Vagina (tissue), 2 donors: ENCODE measurements around the gene ABTB1. TPM values are rescaled to one million over a fixed set of nuclear protein-coding genes. Genes with fewer than 3 reads are reported as not detected.

Experiments
- DNase-seq, 2 donors: peaks; one replicate each; pipeline ENCODE4 v3.0.0-alpha.2; 2017; ENCODE audit errors: extremely low spot score in 2 of 2
- H3K27ac ChIP-seq: fragments of 200-600 bp; sonication (generic); one replicate; pipeline ENCODE4 v1.5.1; 2019
- H3K27me3 ChIP-seq: fragments of 200-600 bp; sonication (generic); one replicate; pipeline ENCODE4 v1.5.1; 2019
- H3K36me3 ChIP-seq, 2 donors: fragments of 200-600 bp; sonication (generic); one replicate each; pipeline ENCODE4 v1.5.1; 2017 to 2019
- H3K4me1 ChIP-seq: fragments of 200-600 bp; sonication (generic); one replicate; pipeline ENCODE4 v1.5.1; 2019
- H3K4me3 ChIP-seq, 2 donors: fragments of 200-600 bp; sonication (generic); 1 replicate in 1 of 2; 2 replicates in 1 of 2; pipeline ENCODE4 v1.5.1; 2016 to 2019
- H3K9me3 ChIP-seq: fragments of 200-600 bp; sonication (generic); one replicate; pipeline ENCODE4 v1.5.1; 2019
- POLR2A ChIP-seq, 2 donors: fragments of 450-650 bp; IDR thresholded peaks; one replicate each; pipeline ENCODE4 v1.6.1; 2017; ENCODE audit warnings: antibody characterized with exemption in 2 of 2, mild to moderate bottlenecking in 2 of 2, moderate library complexity in 2 of 2
- POLR2AphosphoS5 ChIP-seq, 2 donors: sonication (generic); formaldehyde crosslinking; IDR thresholded peaks; one replicate each; pipeline ENCODE4 v1.9.0; 2017; ENCODE audit warnings: antibody characterized with exemption in 2 of 2, mild to moderate bottlenecking in 2 of 2, low read depth in 1 of 2; ENCODE audit not compliant: insufficient read depth in 1 of 2
- intact Hi-C: fragments of 100-400 bp; cut with DNase I; formaldehyde crosslinking; loops from one replicate; pipeline ENCODE4 v1.15.1; 2023
- total RNA-seq: library from RNA; depleted of rRNA; stranded (reverse); fragments of >200 nt; gene quantifications from one replicate; pipeline ENCODE4 v1.2.3, GENCODE V29; 2016
- TF ChIP-seq, protein P1 (sequence below), 3 experiments: fragments of 450-650 bp in 2 of 3; fragments of 200-600 bp in 1 of 3; sonication (generic) in 1 of 3; IDR thresholded peaks; one replicate each; pipeline ENCODE4 v1.5.1; 2017 to 2019; ENCODE audit warnings: antibody characterized with exemption in 3 of 3, mild to moderate bottlenecking in 2 of 3, moderate library complexity in 2 of 3

Gene ABTB1
- total RNA-seq, 1 donor from 2014 or later, result 59.7 TPM

- intact Hi-C loops, result no loop called here
- DNase-seq, result no peak
- H3K4me1 ChIP-seq, result peaks cover 43% of the 10 kb centered on the region
- peaks cover 0 to 10% of the 10 kb centered on the region in 2 donors for H3K36me3 ChIP-seq
- TF ChIP-seq POLR2A (IDR thresholded peaks at IDR 0.05), result no peak
- TF ChIP-seq, protein P1, sequence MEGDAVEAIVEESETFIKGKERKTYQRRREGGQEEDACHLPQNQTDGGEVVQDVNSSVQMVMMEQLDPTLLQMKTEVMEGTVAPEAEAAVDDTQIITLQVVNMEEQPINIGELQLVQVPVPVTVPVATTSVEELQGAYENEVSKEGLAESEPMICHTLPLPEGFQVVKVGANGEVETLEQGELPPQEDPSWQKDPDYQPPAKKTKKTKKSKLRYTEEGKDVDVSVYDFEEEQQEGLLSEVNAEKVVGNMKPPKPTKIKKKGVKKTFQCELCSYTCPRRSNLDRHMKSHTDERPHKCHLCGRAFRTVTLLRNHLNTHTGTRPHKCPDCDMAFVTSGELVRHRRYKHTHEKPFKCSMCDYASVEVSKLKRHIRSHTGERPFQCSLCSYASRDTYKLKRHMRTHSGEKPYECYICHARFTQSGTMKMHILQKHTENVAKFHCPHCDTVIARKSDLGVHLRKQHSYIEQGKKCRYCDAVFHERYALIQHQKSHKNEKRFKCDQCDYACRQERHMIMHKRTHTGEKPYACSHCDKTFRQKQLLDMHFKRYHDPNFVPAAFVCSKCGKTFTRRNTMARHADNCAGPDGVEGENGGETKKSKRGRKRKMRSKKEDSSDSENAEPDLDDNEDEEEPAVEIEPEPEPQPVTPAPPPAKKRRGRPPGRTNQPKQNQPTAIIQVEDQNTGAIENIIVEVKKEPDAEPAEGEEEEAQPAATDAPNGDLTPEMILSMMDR (IDR thresholded peaks at IDR 0.05), result no peak
- TF ChIP-seq POLR2AphosphoS5 (IDR thresholded peaks at IDR 0.05; ENCODE audit: insufficient read depth in 1 of 2, low read depth in 1 of 2), result no peak
- H3K27ac ChIP-seq, result no peak overlapping the region
- no peaks in the 10 kb centered on the region for H3K9me3 ChIP-seq
- H3K27me3 ChIP-seq, result no peaks in the 10 kb centered on the region
- H3K4me3 ChIP-seq, result no peak overlapping the region
These were observed 3.1 kb downstream of the ABTB1 start for GRCh38 chr3:127675651-127676391.

DNA sequence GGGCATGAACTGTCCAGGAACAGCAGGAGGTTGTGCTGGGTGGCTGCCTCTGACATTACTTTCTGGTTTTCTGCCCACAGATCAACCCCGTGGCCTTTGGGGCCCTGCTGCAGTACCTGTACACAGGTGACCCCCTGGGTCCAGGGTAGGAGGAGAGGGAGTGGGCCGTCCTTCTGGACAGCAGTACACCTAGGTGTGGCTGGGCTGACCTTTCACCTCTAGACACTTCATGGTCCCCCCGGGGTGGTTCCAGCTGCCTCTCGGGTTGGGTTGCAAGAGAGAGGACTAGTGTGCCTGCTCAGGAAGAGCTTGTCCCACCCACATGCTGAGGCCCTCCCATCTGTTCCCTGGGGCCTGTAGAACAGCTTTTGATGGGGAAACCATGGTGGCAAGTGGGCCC lies 3.7 kb downstream of the ABTB1 start:
- Histone ChIP-seq H3K36me3 (peaks cover 0 to 10% of the 10 kb centered on the region in 2 donors), H3K27ac (no peak overlapping the region), H3K4me1 (peaks cover 39% of the 10 kb centered on the region), H3K4me3 (no peak overlapping the region), H3K27me3 (no peaks in the 10 kb centered on the region), H3K9me3 (no peaks in the 10 kb centered on the region)
- DNase-seq, result no peak
- intact Hi-C loops, result no loop called here
- TF ChIP-seq POLR2A (IDR thresholded peaks at IDR 0.05), result no peak

DNA sequence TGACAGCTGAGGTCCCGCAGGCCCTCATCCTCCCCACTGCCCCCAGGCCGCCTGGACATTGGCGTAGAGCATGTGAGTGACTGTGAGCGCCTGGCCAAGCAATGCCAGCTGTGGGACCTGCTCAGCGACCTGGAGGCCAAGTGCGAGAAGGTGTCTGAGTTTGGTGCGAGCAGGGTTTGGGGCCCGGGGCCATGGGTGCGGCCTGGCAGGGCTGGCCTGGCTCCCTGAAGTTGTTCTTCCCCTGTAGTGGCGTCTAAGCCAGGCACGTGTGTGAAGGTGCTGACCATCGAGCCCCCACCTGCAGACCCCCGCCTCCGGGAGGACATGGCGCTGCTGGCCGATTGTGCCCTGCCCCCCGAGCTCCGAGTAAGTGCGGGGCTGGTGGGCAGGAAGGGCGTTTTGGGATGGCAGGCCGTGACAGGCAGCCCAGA lies 4.2 kb downstream of the ABTB1 start:
- intact Hi-C loops, result no loop called here
- H3K27ac ChIP-seq, result no peak overlapping the region
- peaks cover 35% of the 10 kb centered on the region for H3K4me1 ChIP-seq
- no peaks in the 10 kb centered on the region for H3K27me3 ChIP-seq
- TF ChIP-seq, protein P1 (IDR thresholded peaks at IDR 0.05), result no peak
- no peak for TF ChIP-seq POLR2AphosphoS5 (IDR thresholded peaks at IDR 0.05; ENCODE audit: insufficient read depth in 1 of 2, low read depth in 1 of 2)
- no peak for TF ChIP-seq POLR2A (IDR thresholded peaks at IDR 0.05)
- no peaks in the 10 kb centered on the region for H3K9me3 ChIP-seq
- DNase-seq, result no peak
- H3K4me3 ChIP-seq, result no peak overlapping the region
- H3K36me3 ChIP-seq, result peaks cover 0 to 10% of the 10 kb centered on the region in 2 donors

DNA sequence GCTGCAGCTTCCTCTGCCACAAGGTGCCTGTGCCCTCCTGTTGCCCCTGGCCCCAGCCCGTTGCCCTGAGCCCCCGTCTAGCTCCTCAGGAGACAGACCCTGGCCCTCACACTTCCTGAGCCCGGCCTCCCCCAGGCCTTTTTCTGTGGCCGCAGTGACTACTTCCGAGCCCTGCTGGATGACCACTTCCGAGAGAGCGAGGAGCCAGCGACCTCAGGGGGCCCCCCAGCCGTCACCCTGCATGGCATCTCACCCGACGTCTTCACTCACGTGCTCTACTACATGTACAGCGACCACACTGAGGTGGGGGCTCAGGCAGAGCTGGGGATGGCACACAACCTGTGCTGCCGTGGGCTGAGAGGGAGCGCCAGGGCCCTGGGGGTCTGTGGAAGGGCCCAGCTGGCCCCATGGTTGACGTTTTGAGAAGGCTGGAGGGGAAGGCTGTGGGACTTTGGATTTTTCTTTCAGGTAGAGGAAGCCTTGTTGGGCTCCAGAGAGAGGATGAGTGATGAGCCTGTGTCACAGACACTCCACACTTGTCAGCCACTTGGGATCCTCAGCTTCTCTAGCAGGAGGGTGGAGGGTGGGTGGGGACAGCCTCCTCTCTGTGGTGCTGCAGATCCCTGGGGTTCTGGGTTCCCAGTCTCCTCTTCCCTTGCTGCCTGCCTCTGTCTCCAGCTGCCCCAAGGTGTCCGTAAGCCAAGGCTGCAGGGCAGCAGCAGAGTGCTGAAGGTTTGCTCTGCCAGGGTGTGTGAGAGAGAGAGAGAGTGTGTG lies 5.0 kb downstream of the ABTB1 start:
- no peaks in the 10 kb centered on the region for H3K27me3 ChIP-seq
- TF ChIP-seq, protein P1 (IDR thresholded peaks at IDR 0.05), result no peak
- no peak for TF ChIP-seq POLR2AphosphoS5 (IDR thresholded peaks at IDR 0.05; ENCODE audit: insufficient read depth in 1 of 2, low read depth in 1 of 2)
- TF ChIP-seq POLR2A (IDR thresholded peaks at IDR 0.05), result no peak
- peaks cover 30% of the 10 kb centered on the region for H3K4me1 ChIP-seq
- no peak for DNase-seq
- no peaks in the 10 kb centered on the region for H3K9me3 ChIP-seq
- intact Hi-C loops, result no loop called here
- H3K36me3 ChIP-seq, result peaks cover 0 to 10% of the 10 kb centered on the region in 2 donors
- no peak overlapping the region for H3K4me3 ChIP-seq
- no peak overlapping the region for H3K27ac ChIP-seq

DNA sequence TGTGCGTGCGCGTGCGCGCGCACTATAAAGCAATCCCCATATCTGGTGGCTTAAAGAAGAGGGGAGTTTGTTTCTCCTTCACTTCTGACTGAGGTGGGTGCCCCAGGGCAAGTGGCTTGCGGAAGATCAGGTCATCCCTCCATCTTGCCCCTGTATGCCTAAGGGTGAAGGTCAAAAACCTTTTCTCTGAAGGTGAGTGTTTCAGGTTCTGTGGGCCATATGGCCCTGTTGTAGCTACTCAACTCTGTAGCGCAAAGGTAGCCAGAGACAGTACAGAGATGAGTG lies 5.5 kb downstream of the ABTB1 start:
- TF ChIP-seq POLR2A (IDR thresholded peaks at IDR 0.05) (no peak), POLR2AphosphoS5 (IDR thresholded peaks at IDR 0.05; ENCODE audit: insufficient read depth in 1 of 2, low read depth in 1 of 2) (no peak)
- TF ChIP-seq, protein P1 (IDR thresholded peaks at IDR 0.05), result no peak
- Histone ChIP-seq H3K27me3 (no peaks in the 10 kb centered on the region), H3K27ac (no peak overlapping the region), H3K36me3 (peaks cover 0 to 10% of the 10 kb centered on the region in 2 donors), H3K4me1 (peaks cover 30% of the 10 kb centered on the region), H3K9me3 (no peaks in the 10 kb centered on the region), H3K4me3 (no peak overlapping the region)
- DNase-seq, result no peak
- intact Hi-C loops, result no loop called here
